ENCODE results near the gene TGFBR2.

TGFBR2 gene

GRCh38 chr3:30620402-30621360 is 14.3 kb downstream of the TGFBR2 start:
- no peaks in the 10 kb centered on the region for H3K27me3 ChIP-seq (ENCODE audit: insufficient read depth, low read depth)
- H3K27ac ChIP-seq = no peak overlapping the region
- no peaks in the 10 kb centered on the region for H3K36me3 ChIP-seq (ENCODE audit: insufficient read depth)
- no peaks in the 10 kb centered on the region for H4K20me1 ChIP-seq (ENCODE audit: insufficient read depth)
- H2AFZ ChIP-seq (ENCODE audit: low read depth) = no peak overlapping the region
- no peak overlapping the region for H3K4me2 ChIP-seq
- no peak for TF ChIP-seq CTCF (conservative IDR thresholded peaks at IDR 0.05; ENCODE audit: low read depth, low read length)
- no peak overlapping the region for H3K4me3 ChIP-seq (IDR thresholded peaks at IDR 0.05; ENCODE audit: insufficient read depth, low read depth, low read length)
- H3K9ac ChIP-seq = no peak overlapping the region
- no peaks in the 10 kb centered on the region for H3K79me2 ChIP-seq (ENCODE audit: insufficient read depth, low read depth)
- H3K4me1 ChIP-seq (ENCODE audit: low read depth, poor library complexity, severe bottlenecking) = peaks cover 13% of the 10 kb centered on the region

GRCh38 chr3:30621576-30621975 is 15.2 kb downstream of the TGFBR2 start:
- H3K36me3 ChIP-seq (ENCODE audit: insufficient read depth) = no peaks in the 10 kb centered on the region
- no peaks in the 10 kb centered on the region for H3K27me3 ChIP-seq (ENCODE audit: insufficient read depth, low read depth)
- no peak for TF ChIP-seq CTCF (conservative IDR thresholded peaks at IDR 0.05; ENCODE audit: low read depth, low read length)
- H3K4me1 ChIP-seq (ENCODE audit: low read depth, poor library complexity, severe bottlenecking) = peaks cover 13% of the 10 kb centered on the region
- H3K79me2 ChIP-seq (ENCODE audit: insufficient read depth, low read depth) = no peaks in the 10 kb centered on the region
- no peak overlapping the region for H3K27ac ChIP-seq
- H3K4me2 ChIP-seq = no peak overlapping the region
- H2AFZ ChIP-seq (ENCODE audit: low read depth) = no peak overlapping the region
- H3K4me3 ChIP-seq (IDR thresholded peaks at IDR 0.05; ENCODE audit: insufficient read depth, low read depth, low read length) = no peak overlapping the region
- H3K9ac ChIP-seq = no peak overlapping the region
- H4K20me1 ChIP-seq (ENCODE audit: insufficient read depth) = no peaks in the 10 kb centered on the region

- H3K36me3 ChIP-seq (ENCODE audit: insufficient read depth) = no peaks in the 10 kb centered on the region
- no peak overlapping the region for H3K4me2 ChIP-seq
- no peak overlapping the region for H3K4me3 ChIP-seq (IDR thresholded peaks at IDR 0.05; ENCODE audit: insufficient read depth, low read depth, low read length)
- H2AFZ ChIP-seq (ENCODE audit: low read depth) = no peak overlapping the region
- TF ChIP-seq CTCF (conservative IDR thresholded peaks at IDR 0.05; ENCODE audit: low read depth, low read length) = no peak
- H3K9ac ChIP-seq = no peak overlapping the region
- H3K27ac ChIP-seq = no peak overlapping the region
- H3K4me1 ChIP-seq (ENCODE audit: low read depth, poor library complexity, severe bottlenecking) = peaks cover 13% of the 10 kb centered on the region
- H3K79me2 ChIP-seq (ENCODE audit: insufficient read depth, low read depth) = no peaks in the 10 kb centered on the region
- no peaks in the 10 kb centered on the region for H3K27me3 ChIP-seq (ENCODE audit: insufficient read depth, low read depth)
- H4K20me1 ChIP-seq (ENCODE audit: insufficient read depth) = no peaks in the 10 kb centered on the region
These were observed 15.7 kb downstream of the TGFBR2 start for GRCh38 chr3:30622047-30622545.

GRCh38 chr3:30622790-30623189 is 16.4 kb downstream of the TGFBR2 start:
- H3K4me2 ChIP-seq = no peak overlapping the region
- no peaks in the 10 kb centered on the region for H4K20me1 ChIP-seq (ENCODE audit: insufficient read depth)
- H3K9ac ChIP-seq = no peak overlapping the region
- H3K36me3 ChIP-seq (ENCODE audit: insufficient read depth) = no peaks in the 10 kb centered on the region
- no peak overlapping the region for H2AFZ ChIP-seq (ENCODE audit: low read depth)
- no peaks in the 10 kb centered on the region for H3K27me3 ChIP-seq (ENCODE audit: insufficient read depth, low read depth)
- no peak overlapping the region for H3K4me3 ChIP-seq (IDR thresholded peaks at IDR 0.05; ENCODE audit: insufficient read depth, low read depth, low read length)
- no peaks in the 10 kb centered on the region for H3K79me2 ChIP-seq (ENCODE audit: insufficient read depth, low read depth)
- H3K4me1 ChIP-seq (ENCODE audit: low read depth, poor library complexity, severe bottlenecking) = peaks cover 13% of the 10 kb centered on the region
- no peak for TF ChIP-seq CTCF (conservative IDR thresholded peaks at IDR 0.05; ENCODE audit: low read depth, low read length)
- H3K27ac ChIP-seq = no peak overlapping the region
